HG02610 (cell line): Measurements from ENCODE around the gene ISG15.
"Not testable (repeated sequence)": the region's sequence is repeated elsewhere in the genome, so short reads cannot be mapped to it uniquely, and the experiment has no call there.

Experiments
- ATAC-seq: cut with Tn5 transposase; IDR thresholded peaks from one replicate; pipeline ENCODE4 v1.9.1; 2021; ENCODE audit warnings: mild to moderate bottlenecking, moderate library complexity; ENCODE audit not compliant: unreplicated experiment

The ISG15 gene

GRCh38 chr1:993379-993995, 19.8 kb upstream of the ISG15 start:
- no peak for ATAC-seq

GRCh38 chr1:994546-994945, 18.8 kb upstream of the ISG15 start:
- not testable (repeated sequence) for ATAC-seq

GRCh38 chr1:995665-996633, 17.3 kb upstream of the ISG15 start:
- no peak for ATAC-seq

GRCh38 chr1:996851-997712, 16.2 kb upstream of the ISG15 start:
- no peak for ATAC-seq

GRCh38 chr1:997713-997992, 15.6 kb upstream of the ISG15 start:
- ATAC-seq = no peak

- no peak for ATAC-seq
Observed at GRCh38 chr1:997993-998744, 15.1 kb upstream of the ISG15 start.

GRCh38 chr1:998745-998994, 14.6 kb upstream of the ISG15 start:
- ATAC-seq = no peak

GRCh38 chr1:998995-999724, 14.1 kb upstream of the ISG15 start:
- no peak for ATAC-seq

GRCh38 chr1:999725-1000356, 13.5 kb upstream of the ISG15 start, which contains the start of gene HES4:
TSS of gene HES4 (minus strand) at chr1:1000097. CDS start at chr1:999973, 124 bp downstream.
- no peak for ATAC-seq

- ATAC-seq = no peak
Observed at GRCh38 chr1:1000357-1001056, 12.8 kb upstream of the ISG15 start.

GRCh38 chr1:1001057-1001783, 12.1 kb upstream of the ISG15 start:
- no peak for ATAC-seq

- ATAC-seq = no peak
Observed at GRCh38 chr1:1003618-1004419, 9.5 kb upstream of the ISG15 start.

GRCh38 chr1:1004420-1004779, 8.9 kb upstream of the ISG15 start:
- no peak for ATAC-seq

- no peak for ATAC-seq
Observed at GRCh38 chr1:1004780-1005697, 8.3 kb upstream of the ISG15 start.

GRCh38 chr1:1005774-1006304, 7.5 kb upstream of the ISG15 start:
- no peak for ATAC-seq

GRCh38 chr1:1006305-1007159, 6.8 kb upstream of the ISG15 start:
- ATAC-seq = no peak
